Panc1 (cell line): ENCODE results near the gene NPR2. TPM values are rescaled to one million over a fixed set of nuclear protein-coding genes. Genes with fewer than 3 reads are reported as not detected.

Experiments
- ATAC-seq: fragments of 200-7000 bp; cut with Tn5 transposase; 2 replicates; pipeline ENCODE4 v1.9.1; 2020; ENCODE audit warnings: mild to moderate bottlenecking, moderate library complexity
- BruUV-seq: library from RNA; stranded (reverse); fragments of 400-500 nt; replicated peaks from 2 replicates; lab custom pipeline; 2021; lab: Mats Ljungman, UMichigan
- CTCF ChIA-PET: fragments of 300-600 bp; sonication (Branson Sonifier 250); formaldehyde crosslinking; loops from one replicate; lab custom pipeline; 2022; ENCODE audit warnings: antibody characterized with exemption; lab: Charles Lee
- POLR2A ChIA-PET: fragments of 300-600 bp; sonication (Branson Sonifier 250); formaldehyde crosslinking; loops from one replicate; lab custom pipeline; 2022; ENCODE audit warnings: antibody characterized with exemption; lab: Charles Lee
- DNase-seq: peaks from one replicate; pipeline ENCODE4 v3.0.0-alpha.2; 2010; ENCODE audit warnings: low read depth, low spot score
- H3K27ac ChIP-seq: 2 replicates; pipeline ENCODE4 v1.5.1; 2011; ENCODE audit warnings: mild to moderate bottlenecking, low read length, inconsistent platforms
- H3K27me3 ChIP-seq: fragments of 200-500 bp; sonication (Bioruptor generic); 2 replicates; pipeline ENCODE4 v1.6.0; 2014; ENCODE audit warnings: low read length, inconsistent platforms; ENCODE audit not compliant: control insufficient read depth, insufficient read depth
- H3K36me3 ChIP-seq: fragments of 200-500 bp; sonication (Bioruptor generic); 2 replicates; pipeline ENCODE4 v1.5.1; 2014; ENCODE audit warnings: inconsistent platforms, mild to moderate bottlenecking, low read length, moderate library complexity; ENCODE audit not compliant: control insufficient read depth, insufficient read depth
- H3K4me1 ChIP-seq: 2 replicates; pipeline ENCODE4 v1.5.1; 2011; ENCODE audit warnings: inconsistent platforms, mild to moderate bottlenecking, low read length, moderate library complexity; ENCODE audit not compliant: control insufficient read depth, insufficient read depth
- H3K4me3 ChIP-seq, 2 experiments: 2 replicates each; pipeline ENCODE4 v1.5.1; 2011 to 2012; ENCODE audit warnings: low read depth in 2 of 2, low read length in 2 of 2, mild to moderate bottlenecking in 2 of 2, inconsistent platforms in 1 of 2, moderate library complexity in 1 of 2
- H3K9me3 ChIP-seq: fragments of 200-500 bp; sonication (Bioruptor generic); 2 replicates; pipeline ENCODE4 v1.5.1; 2014; ENCODE audit warnings: low read depth, mild to moderate bottlenecking, inconsistent platforms, low read length, moderate library complexity; ENCODE audit not compliant: control insufficient read depth, insufficient read depth
- POLR2AphosphoS5 ChIP-seq: IDR thresholded peaks from 2 replicates; pipeline ENCODE4 v1.6.1; 2012; ENCODE audit warnings: mild to moderate bottlenecking, low read depth, low read length, moderate library complexity
- REST ChIP-seq, 2 experiments: IDR thresholded peaks; 2 replicates each; pipeline ENCODE4 v1.6.1; 2011 to 2012; ENCODE audit warnings: low read depth in 2 of 2, control low read depth in 1 of 2, low read length in 1 of 2, mild to moderate bottlenecking in 1 of 2, moderate library complexity in 1 of 2; ENCODE audit not compliant: insufficient read depth in 1 of 2
- SIN3A ChIP-seq: IDR thresholded peaks from 2 replicates; pipeline ENCODE4 v1.6.1; 2012; ENCODE audit warnings: low read depth, mild to moderate bottlenecking, low read length, moderate library complexity, borderline replicate concordance; ENCODE audit not compliant: insufficient read depth
- TCF7L2 ChIP-seq: IDR thresholded peaks from 2 replicates; pipeline ENCODE4 v1.6.1; 2011; ENCODE audit warnings: mild to moderate bottlenecking, low read depth, low read length, inconsistent platforms
- in situ Hi-C: cut with HindIII; loops from 2 replicates; pipeline ENCODE4 v1.10.0; 2016; ENCODE audit warnings: low sequenced_read_pairs, low pct_unique_long_range_greater_than_20kb
- intact Hi-C: fragments of 100-400 bp; cut with micrococcal nuclease; formaldehyde crosslinking; loops from one replicate; pipeline ENCODE4 v1.10.0; 2022; ENCODE audit not compliant: unreplicated experiment
- total RNA-seq: library from RNA; stranded (reverse); gene quantifications from one replicate; pipeline ENCODE4 v1.2.1, GENCODE V29; 2021; ENCODE audit not compliant: unreplicated experiment
- TF ChIP-seq, protein P1 (sequence below): fragments of 450-650 bp; IDR thresholded peaks from 2 replicates; pipeline ENCODE4 v1.5.1; 2017; ENCODE audit warnings: mild to moderate bottlenecking

NPR2 gene
- total RNA-seq, 1 experiment from 2014 or later = 12.2 TPM

- POLR2A ChIA-PET = no interaction called here
- in situ Hi-C loops (no loop called here), intact Hi-C loops (no loop called here)
- Histone ChIP-seq H3K36me3 (no peaks in the 10 kb centered on the region), H3K4me1 (no peaks in the 10 kb centered on the region), H3K4me3 (no peak overlapping the region), H3K27me3 (peaks cover 9% of the 10 kb centered on the region; the same call in 1 of the 2 replicates), H3K27ac (no peak overlapping the region), H3K9me3 (no peaks in the 10 kb centered on the region)
- DNase-seq (no peak), ATAC-seq (no peak)
- no peak for TF ChIP-seq POLR2AphosphoS5
- TF ChIP-seq, protein P1, sequence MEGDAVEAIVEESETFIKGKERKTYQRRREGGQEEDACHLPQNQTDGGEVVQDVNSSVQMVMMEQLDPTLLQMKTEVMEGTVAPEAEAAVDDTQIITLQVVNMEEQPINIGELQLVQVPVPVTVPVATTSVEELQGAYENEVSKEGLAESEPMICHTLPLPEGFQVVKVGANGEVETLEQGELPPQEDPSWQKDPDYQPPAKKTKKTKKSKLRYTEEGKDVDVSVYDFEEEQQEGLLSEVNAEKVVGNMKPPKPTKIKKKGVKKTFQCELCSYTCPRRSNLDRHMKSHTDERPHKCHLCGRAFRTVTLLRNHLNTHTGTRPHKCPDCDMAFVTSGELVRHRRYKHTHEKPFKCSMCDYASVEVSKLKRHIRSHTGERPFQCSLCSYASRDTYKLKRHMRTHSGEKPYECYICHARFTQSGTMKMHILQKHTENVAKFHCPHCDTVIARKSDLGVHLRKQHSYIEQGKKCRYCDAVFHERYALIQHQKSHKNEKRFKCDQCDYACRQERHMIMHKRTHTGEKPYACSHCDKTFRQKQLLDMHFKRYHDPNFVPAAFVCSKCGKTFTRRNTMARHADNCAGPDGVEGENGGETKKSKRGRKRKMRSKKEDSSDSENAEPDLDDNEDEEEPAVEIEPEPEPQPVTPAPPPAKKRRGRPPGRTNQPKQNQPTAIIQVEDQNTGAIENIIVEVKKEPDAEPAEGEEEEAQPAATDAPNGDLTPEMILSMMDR = no peak
- no peak for TF ChIP-seq REST (IDR thresholded peaks at IDR 0.05; ENCODE audit: insufficient read depth in 1 of 2, low read depth in 2 of 2, low read length in 1 of 2)
- TF ChIP-seq SIN3A = no peak
- TF ChIP-seq TCF7L2 = no peak
- CTCF ChIA-PET = no interaction called here
- BruUV-seq = no TSS peak
Observed at GRCh38 chr9:35856206-35856605, 64.8 kb downstream of the NPR2 start.

DNA sequence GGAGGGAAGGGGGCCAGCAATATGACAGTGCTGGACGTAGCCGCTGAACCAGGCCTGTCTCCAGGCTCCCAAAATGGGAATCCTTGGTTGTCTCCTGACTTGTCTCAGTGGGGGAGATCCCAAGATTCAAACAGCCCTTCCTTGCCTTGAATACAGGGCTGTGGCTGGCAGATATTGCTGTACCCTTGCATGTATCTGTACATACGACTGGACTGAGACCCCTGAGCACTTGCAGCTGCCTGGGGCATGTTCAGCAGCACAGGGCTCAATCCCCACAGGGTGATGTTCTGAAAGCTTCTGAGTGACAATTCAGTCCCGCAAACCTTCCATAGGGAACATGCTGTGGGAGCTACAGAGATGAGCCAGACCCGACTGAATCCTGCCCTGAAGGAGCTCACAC is 65.5 kb downstream of the NPR2 start:
- Histone ChIP-seq H3K4me3 (no peak overlapping the region), H3K27ac (no peak overlapping the region), H3K4me1 (no peaks in the 10 kb centered on the region), H3K36me3 (no peaks in the 10 kb centered on the region), H3K9me3 (no peaks in the 10 kb centered on the region), H3K27me3 (peaks cover 6% of the 10 kb centered on the region; the same call in 1 of the 2 replicates)
- in situ Hi-C loops (no loop called here), intact Hi-C loops (no loop called here)
- TF ChIP-seq REST (IDR thresholded peaks at IDR 0.05; ENCODE audit: insufficient read depth in 1 of 2, low read depth in 2 of 2, low read length in 1 of 2) (no peak), POLR2AphosphoS5 (no peak), TCF7L2 (no peak), SIN3A (no peak)
- TF ChIP-seq, protein P1 = no peak
- no TSS peak for BruUV-seq
- DNase-seq (no peak), ATAC-seq (no peak)
- ChIA-PET POLR2A (no interaction called here), CTCF (interaction anchor here (1.4 kb wide), 1 partner anchor 25 kb away, joined by 3 read pairs; no protein-coding TSS in a partner anchor)
